ENCODE results near the gene SSR3. TPM values are rescaled to one million over a fixed set of nuclear protein-coding genes. Genes with fewer than 3 reads are reported as not detected.

Gene SSR3
- total and polyA plus RNA-seq, 9 of the 15 experiments (the other 6 are each of a cell fraction or from before 2014, with no cell fraction given), result 104 to 464 (median 307) TPM

GRCh38 chr3:156576051-156576450 is 21.1 kb upstream of the SSR3 start:
- H2AFZ ChIP-seq (ENCODE audit: low read depth, low read length), result no peak overlapping the region
- no peaks in the 10 kb centered on the region; the same call in 2 of the 3 replicates for H3K36me3 ChIP-seq (ENCODE audit: control insufficient read depth, insufficient read depth, low read length)
- WGBS (ENCODE audit: insufficient coverage, low coverage, missing lambda C conversion rate), result 66% methylated on average over 2 of the region's 2 CpGs
- in situ Hi-C loops (cut with MboI), result no loop called here
- H3K27ac ChIP-seq (ENCODE audit: extremely low read depth, low read depth, low read length), result no peak overlapping the region
- H3K9me1 ChIP-seq (ENCODE audit: control insufficient read depth, insufficient read depth, low read length), result no peaks in the 10 kb centered on the region
- no peak for DNase-seq (ENCODE audit: extremely low read depth in 1 of 4, low spot score in 3 of 4)
- CTCF ChIA-PET (ENCODE audit: low intra/inter-chr PET ratio), result no interaction called here
- H3K9ac ChIP-seq (ENCODE audit: insufficient read depth in 1 of 2, low read depth in 2 of 2, low read length in 2 of 2), result no peak overlapping the region
- FAIRE-seq, result no peak
- H3K4me1 ChIP-seq (replicated peaks in 1 of 2; ENCODE audit: control insufficient read depth in 2 of 2, insufficient read depth in 2 of 2, low read length in 2 of 2), result peaks cover 3 to 32% of the 10 kb centered on the region in 2 experiments; a peak in 4 of 5 replicates
- BruUV-seq (replicated peaks), result no TSS peak
- no peaks in the 10 kb centered on the region for H4K20me1 ChIP-seq (replicated peaks; ENCODE audit: control insufficient read depth, insufficient read depth, low read length)
- no peaks in the 10 kb centered on the region for H3K9me3 ChIP-seq (replicated peaks; ENCODE audit: control insufficient read depth, insufficient read depth, low read depth, low read length)
- intact Hi-C loops (cut with micrococcal nuclease), result no loop called here
- no peak overlapping the region for H3K4me2 ChIP-seq (ENCODE audit: insufficient read depth, low read length)
- no peaks in the 10 kb centered on the region for H3K79me2 ChIP-seq (ENCODE audit: control insufficient read depth, insufficient read depth, low read length)
- no peak for ATAC-seq
- POLR2A ChIA-PET, result interaction anchor here (0.6 to 1.0 kb wide), 2 partner anchors 18 to 33 kb away, joined by 3 read pairs; no protein-coding TSS in a partner anchor
- H3K4me3 ChIP-seq, result no peak overlapping the region
- no peaks in the 10 kb centered on the region for H3K27me3 ChIP-seq (ENCODE audit: control insufficient read depth in 2 of 2, insufficient read depth in 2 of 2, low read length in 2 of 2)
- no peak for TF ChIP-seq KAT7 (CRISPR knock-in tag; IDR thresholded peaks at IDR 0.05; ENCODE audit: borderline replicate concordance)
- no peak for TF ChIP-seq ZNF124 (CRISPR knock-in tag; IDR thresholded peaks at IDR 0.05)
- no peak for TF ChIP-seq GTF2B (IDR thresholded peaks at IDR 0.05; ENCODE audit: extremely low read depth, insufficient read length)
- no peak for TF ChIP-seq TAF9B (IDR thresholded peaks at IDR 0.05; ENCODE audit: partially characterized antibody)
- TF ChIP-seq ATF6 (CRISPR knock-in tag; IDR thresholded peaks at IDR 0.05), result no peak
- TF ChIP-seq CHD4 (IDR thresholded peaks at IDR 0.05; ENCODE audit: insufficient read depth, insufficient replicate concordance, low read depth, low read length, poor library complexity, severe bottlenecking), result no peak
- TF ChIP-seq FOXJ2 (tag; IDR thresholded peaks at IDR 0.05), result no peak
- TF ChIP-seq GATA2 (CRISPR knock-in tag; IDR thresholded peaks at IDR 0.05), result no peak
- TF ChIP-seq ZNF583 (CRISPR knock-in tag; IDR thresholded peaks at IDR 0.05), result no peak
- TF ChIP-seq PATZ1 (CRISPR knock-in tag; IDR thresholded peaks at IDR 0.05; ENCODE audit: borderline replicate concordance), result no peak
- TF ChIP-seq XRCC3 (IDR thresholded peaks at IDR 0.05), result no peak
- TF ChIP-seq ZNF143 (CRISPR knock-in tag; IDR thresholded peaks at IDR 0.05), result no peak
- no peak for TF ChIP-seq PML (IDR thresholded peaks at IDR 0.05; ENCODE audit: low read length)
- no peak for TF ChIP-seq MCM5 (IDR thresholded peaks at IDR 0.05; ENCODE audit: low read depth)
- no peak for TF ChIP-seq ZNF253 (CRISPR knock-in tag; conservative IDR thresholded peaks at IDR 0.05)
